ENCODE results near the gene KCNK1. TPM values are rescaled to one million over a fixed set of nuclear protein-coding genes. Genes with fewer than 3 reads are reported as not detected.

The KCNK1 gene
- total and polyA plus RNA-seq, 2 of the 13 experiments (the other 11 are each of a cell fraction or from before 2014, with no cell fraction given), result not detected

DNA sequence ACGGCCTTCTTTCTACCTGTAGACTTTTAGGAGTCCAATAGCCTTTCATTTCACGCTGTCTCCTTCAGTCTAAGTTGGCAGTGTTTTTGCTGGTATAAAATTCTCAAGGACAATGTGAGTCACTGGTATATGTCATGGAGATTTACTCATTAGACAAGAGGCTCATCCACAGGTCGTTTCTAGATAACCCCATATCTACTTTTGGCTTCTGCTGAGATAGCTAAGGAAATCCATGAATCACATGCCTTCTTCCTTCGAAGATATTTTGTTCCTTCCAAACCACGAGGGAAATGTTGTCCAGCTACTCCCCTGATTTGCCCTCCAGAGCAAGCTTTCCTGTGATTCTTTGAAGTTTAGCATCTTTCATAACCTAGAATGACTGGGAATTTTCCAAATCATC is 38.5 kb upstream of the KCNK1 start:
- ChIA-PET CTCF (ENCODE audit: low intra/inter-chr PET ratio, low total read pairs) (no interaction called here), POLR2A (no interaction called here)
- no peak for TF ChIP-seq KMT2B (CRISPR knock-in tag; IDR thresholded peaks at IDR 0.05)
- TF ChIP-seq HIC2 (CRISPR knock-in tag; IDR thresholded peaks at IDR 0.05; ENCODE audit: low read depth), result no peak
- no peak for TF ChIP-seq HMG20B (CRISPR knock-in tag; conservative IDR thresholded peaks at IDR 0.05)
- no peak for TF ChIP-seq ZBTB40 (IDR thresholded peaks at IDR 0.05)
- no peak for TF ChIP-seq ZBTB40 (CRISPR knock-in tag; IDR thresholded peaks at IDR 0.05)
- no peak for TF ChIP-seq SRSF1 (optimal IDR thresholded peaks at IDR 0.05; ENCODE audit: low read depth, low read length)
- no peak for TF ChIP-seq ZNF354B (CRISPR knock-in tag; IDR thresholded peaks at IDR 0.05)
- no peak for TF ChIP-seq RBM39 (IDR thresholded peaks at IDR 0.05; ENCODE audit: low read depth, low read length, poor library complexity, severe bottlenecking)
- TF ChIP-seq ZFYVE20 (CRISPR knock-in tag; IDR thresholded peaks at IDR 0.05; ENCODE audit: borderline replicate concordance, low read depth), result no peak
- TF ChIP-seq HDAC2 (CRISPR knock-in tag; IDR thresholded peaks at IDR 0.05), result no peak
- TF ChIP-seq HOXA7 (CRISPR knock-in tag; IDR thresholded peaks at IDR 0.05), result no peak
- H3K36me3 ChIP-seq (replicated peaks in 1 of 2; ENCODE audit: control insufficient read depth in 1 of 2, insufficient read depth in 2 of 2, low read length in 2 of 2), result no peaks in the 10 kb centered on the region
- FAIRE-seq (no peak), ATAC-seq (no peak), DNase-seq (ENCODE audit: low spot score) (no peak)
- no peak overlapping the region for H3K27ac ChIP-seq (ENCODE audit: extremely low read length, insufficient read depth, low read length)
- intact Hi-C loops (cut with micrococcal nuclease; ENCODE audit: unreplicated experiment), result no loop called here
- H3K4me3 ChIP-seq (replicated peaks in 1 of 3; ENCODE audit: insufficient read depth in 1 of 3, low read depth in 2 of 3, low read length in 3 of 3), result no peak overlapping the region
- H3K9ac ChIP-seq (ENCODE audit: insufficient read depth, low read depth, low read length), result no peak overlapping the region
- no TSS peak for BruUV-seq (replicated peaks)
- peaks cover 7% of the 10 kb centered on the region for H3K9me3 ChIP-seq (ENCODE audit: low read length)
- H3K4me2 ChIP-seq (ENCODE audit: low read depth, low read length), result no peak overlapping the region
- H4K20me1 ChIP-seq (ENCODE audit: insufficient read depth, low read length), result no peaks in the 10 kb centered on the region
- 0% methylated on average over 5 of the region's 5 CpGs for WGBS (ENCODE audit: low lambda C conversion rate)
- H3K27me3 ChIP-seq (ENCODE audit: control insufficient read depth in 1 of 2, insufficient read depth in 2 of 2, low read length in 2 of 2), result no peaks in the 10 kb centered on the region
- no peaks in the 10 kb centered on the region for H3K79me2 ChIP-seq (ENCODE audit: insufficient read depth, low read length)
- no peak overlapping the region for H2AFZ ChIP-seq (ENCODE audit: low read length)
- no peaks in the 10 kb centered on the region for H3K4me1 ChIP-seq (ENCODE audit: insufficient read depth, low read length)
- in situ Hi-C loops (cut with HindIII; ENCODE audit: extremely low pct_ligation_motif_present, low pct_unique_long_range_greater_than_20kb), result no loop called here
